Measurements from ENCODE around the gene BCCIP.

DNA sequence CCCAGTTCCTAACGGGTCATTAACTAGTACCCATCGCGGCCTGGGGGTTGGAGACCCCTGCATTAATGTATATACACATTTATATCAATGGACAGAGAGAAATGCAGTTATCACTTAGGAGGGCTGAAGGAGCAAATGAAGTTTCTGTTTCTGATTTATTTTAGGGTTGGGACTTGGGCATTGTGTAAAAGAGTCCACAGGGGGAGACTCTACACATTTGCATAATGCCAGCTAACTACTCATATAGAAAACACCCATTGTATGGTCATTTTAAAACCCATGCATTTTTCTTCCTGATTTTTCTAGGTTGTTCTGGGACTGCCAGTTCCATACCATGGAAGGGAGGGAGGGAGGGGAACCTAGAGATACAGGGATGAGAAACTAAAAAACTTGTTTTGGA is 23.5 kb downstream of the BCCIP start:
- TF ChIP-seq POLR2A (IDR thresholded peaks at IDR 0.05) (no peak), CTCF (IDR thresholded peaks at IDR 0.05) (no peak)

All from esophagus squamous epithelium (tissue), 4 donors.